Measurements from ENCODE around the gene TPX2.
A peak's percentile ranks its signal among the peaks of the same experiment; 100 is the strongest.

The TPX2 gene

GRCh38 chr20:31716818-31717477 is 22.1 kb upstream of the TPX2 start:
- no peaks in the 10 kb centered on the region for H3K9me3 ChIP-seq (replicated peaks; ENCODE audit: low read length)
- H3K4me3 ChIP-seq (ENCODE audit: low read length) = peak overlapping the region; percentile 65
- H3K4me2 ChIP-seq (ENCODE audit: low read length) = peak overlapping the region; percentile 72
- no peaks in the 10 kb centered on the region for H3K27me3 ChIP-seq (ENCODE audit: control insufficient read depth, insufficient read depth, low read length)
- H3K36me3 ChIP-seq (ENCODE audit: insufficient read depth, low read length) = peaks cover 83% of the 10 kb centered on the region
- H3K9ac ChIP-seq (ENCODE audit: low read depth, low read length) = peak overlapping the region; percentile 54
- H3K4me1 ChIP-seq (ENCODE audit: control insufficient read depth, insufficient read depth, low read length) = peaks cover 74% of the 10 kb centered on the region

GRCh38 chr20:31717478-31718201 is 21.4 kb upstream of the TPX2 start:
- H3K4me2 ChIP-seq (ENCODE audit: low read length) = peak overlapping the region; percentile 72
- H3K9ac ChIP-seq (ENCODE audit: low read depth, low read length) = peak overlapping the region; percentile 54
- no peaks in the 10 kb centered on the region for H3K9me3 ChIP-seq (replicated peaks; ENCODE audit: low read length)
- peaks cover 68% of the 10 kb centered on the region for H3K4me1 ChIP-seq (ENCODE audit: control insufficient read depth, insufficient read depth, low read length)
- peaks cover 81% of the 10 kb centered on the region for H3K36me3 ChIP-seq (ENCODE audit: insufficient read depth, low read length)
- H3K4me3 ChIP-seq (ENCODE audit: low read length) = peak overlapping the region; percentile 65
- no peaks in the 10 kb centered on the region for H3K27me3 ChIP-seq (ENCODE audit: control insufficient read depth, insufficient read depth, low read length)

DNA sequence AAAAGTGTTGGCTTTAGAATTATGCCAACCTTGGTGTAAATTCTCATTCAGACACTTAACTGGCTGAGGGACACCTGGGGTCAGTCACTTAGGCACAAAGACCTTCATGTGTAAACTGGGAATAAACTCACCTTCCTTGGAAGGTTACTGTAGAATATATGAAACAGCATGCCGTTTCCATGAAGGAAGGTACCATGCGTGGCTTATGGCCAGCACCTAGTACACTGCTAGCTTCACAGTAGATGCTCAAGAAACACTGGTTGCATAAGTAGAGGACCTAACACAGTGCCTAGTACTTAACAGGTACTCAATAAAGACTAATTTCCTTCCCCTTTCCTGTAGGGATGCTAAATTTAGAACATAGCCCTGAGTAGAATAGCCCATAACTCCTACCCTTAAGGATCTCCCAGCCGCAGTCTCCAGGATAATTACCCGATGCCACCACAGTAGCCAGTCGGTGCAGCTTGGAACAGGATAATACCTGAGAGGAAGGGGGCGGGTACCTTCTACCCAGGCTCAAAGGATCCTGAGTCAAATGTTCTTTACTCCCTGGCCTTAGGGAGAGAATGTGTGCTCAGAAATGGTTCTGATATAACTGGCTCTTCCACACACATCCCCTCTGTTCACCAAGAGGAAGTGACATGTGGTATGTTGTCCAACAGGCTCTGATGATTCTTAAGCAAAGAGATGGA is 20.0 kb upstream of the TPX2 start:
- H3K36me3 ChIP-seq (ENCODE audit: insufficient read depth, low read length) = peaks cover 71% of the 10 kb centered on the region
- H3K9ac ChIP-seq (ENCODE audit: low read depth, low read length) = peak overlapping the region; percentile 99
- peak overlapping the region; percentile 99 for H3K4me2 ChIP-seq (ENCODE audit: low read length)
- H3K4me1 ChIP-seq (ENCODE audit: control insufficient read depth, insufficient read depth, low read length) = peaks cover 57% of the 10 kb centered on the region
- H3K4me3 ChIP-seq (ENCODE audit: low read length) = peak overlapping the region; percentile 94
- no peaks in the 10 kb centered on the region for H3K9me3 ChIP-seq (replicated peaks; ENCODE audit: low read length)
- H3K27me3 ChIP-seq (ENCODE audit: control insufficient read depth, insufficient read depth, low read length) = no peaks in the 10 kb centered on the region

DNA sequence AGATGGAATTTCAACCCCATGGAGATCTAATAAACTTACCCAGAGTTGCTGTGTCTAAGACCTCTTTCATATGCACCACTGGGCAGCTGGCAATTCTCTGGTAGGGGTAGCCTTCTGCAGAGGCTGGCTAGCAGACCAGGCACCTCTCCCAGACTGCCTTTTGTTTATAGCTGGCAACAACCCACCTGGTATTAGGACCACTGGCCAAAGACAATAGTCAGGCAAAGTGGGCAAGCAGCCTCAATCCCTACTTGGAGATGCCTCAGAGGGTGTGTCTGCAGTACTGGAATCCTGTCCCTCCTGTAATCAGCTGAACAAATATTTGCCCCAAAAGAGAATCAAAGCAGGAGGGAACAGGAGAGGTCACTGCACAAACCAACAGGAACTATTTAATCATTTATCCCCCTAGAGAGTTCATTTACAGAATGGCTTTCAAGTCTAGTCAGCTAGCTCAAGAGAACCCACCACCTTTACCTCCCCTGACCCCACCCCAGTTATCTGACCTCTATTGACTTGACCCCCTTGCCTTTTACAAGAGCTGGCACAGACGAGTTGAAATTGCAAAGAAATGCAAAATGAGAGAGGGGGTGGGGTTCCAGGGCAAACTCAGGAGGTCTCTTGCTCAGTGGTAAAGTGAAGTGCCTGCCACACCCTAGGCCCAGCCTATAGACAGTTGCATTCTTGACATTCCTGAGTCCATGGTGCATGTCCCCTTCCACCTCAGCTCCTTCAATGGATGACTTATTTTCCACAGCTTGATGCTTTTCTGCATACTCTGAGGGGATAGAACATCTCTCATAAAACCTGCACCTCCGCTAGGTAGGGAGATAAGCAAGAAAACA is 19.2 kb upstream of the TPX2 start:
- Histone ChIP-seq H3K9me3 (replicated peaks; ENCODE audit: low read length) (no peaks in the 10 kb centered on the region), H3K4me1 (ENCODE audit: control insufficient read depth, insufficient read depth, low read length) (peaks cover 49% of the 10 kb centered on the region), H3K36me3 (ENCODE audit: insufficient read depth, low read length) (peaks cover 65% of the 10 kb centered on the region), H3K27me3 (ENCODE audit: control insufficient read depth, insufficient read depth, low read length) (no peaks in the 10 kb centered on the region), H3K9ac (ENCODE audit: low read depth, low read length) (peak overlapping the region; percentile 99), H3K4me3 (ENCODE audit: low read length) (peak overlapping the region; percentile 94), H3K4me2 (ENCODE audit: low read length) (peak overlapping the region; percentile 99)

DNA sequence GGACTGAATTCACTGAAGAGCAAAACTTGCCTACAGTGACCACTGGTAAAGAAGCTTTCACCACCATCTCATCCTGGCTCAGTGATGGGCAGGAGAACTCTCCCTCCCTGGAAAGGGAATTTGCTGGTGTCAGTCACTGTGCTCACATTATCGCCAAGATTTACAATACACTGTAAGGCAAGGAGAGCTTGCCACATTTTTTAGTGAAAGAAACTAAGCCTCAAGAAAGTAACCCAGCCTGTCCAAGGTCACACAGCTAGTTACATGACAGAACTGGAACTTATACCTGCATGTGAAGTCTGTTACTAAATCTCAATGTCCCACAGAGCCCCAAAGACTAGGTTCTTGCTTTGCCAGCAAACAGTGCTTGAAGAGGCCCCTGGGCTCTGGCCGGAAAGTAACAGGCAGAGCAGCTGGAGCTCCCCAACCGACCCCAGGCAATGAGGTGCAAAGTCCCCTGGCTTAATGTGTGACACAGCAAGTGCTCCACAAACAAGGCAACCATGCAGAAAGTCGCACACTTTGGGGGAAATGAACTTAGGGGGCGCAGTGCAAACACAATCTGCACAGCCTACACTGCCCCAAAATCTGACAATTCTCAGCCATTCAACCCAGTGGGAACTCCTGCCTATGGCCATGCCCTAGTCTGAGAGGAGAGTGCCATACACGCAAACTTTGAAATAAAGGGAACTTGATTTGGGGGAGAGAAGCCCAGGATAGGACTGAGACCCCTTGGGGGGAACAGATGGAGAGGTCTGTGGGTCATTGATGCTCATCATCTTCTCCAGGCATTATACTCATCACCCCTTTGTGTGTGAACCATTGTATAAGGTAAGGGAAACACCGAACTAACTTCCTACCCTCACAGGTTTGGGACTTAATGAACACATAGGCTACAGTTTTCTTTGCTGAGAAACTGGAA is 18.3 kb upstream of the TPX2 start:
- Histone ChIP-seq H3K4me3 (ENCODE audit: low read length) (peak overlapping the region; percentile 94), H3K36me3 (ENCODE audit: insufficient read depth, low read length) (peaks cover 60% of the 10 kb centered on the region), H3K27me3 (ENCODE audit: control insufficient read depth, insufficient read depth, low read length) (no peaks in the 10 kb centered on the region), H3K4me2 (ENCODE audit: low read length) (peak overlapping the region; percentile 99), H3K9ac (ENCODE audit: low read depth, low read length) (peak overlapping the region; percentile 99), H3K9me3 (replicated peaks; ENCODE audit: low read length) (no peaks in the 10 kb centered on the region), H3K4me1 (ENCODE audit: control insufficient read depth, insufficient read depth, low read length) (peaks cover 45% of the 10 kb centered on the region)

DNA sequence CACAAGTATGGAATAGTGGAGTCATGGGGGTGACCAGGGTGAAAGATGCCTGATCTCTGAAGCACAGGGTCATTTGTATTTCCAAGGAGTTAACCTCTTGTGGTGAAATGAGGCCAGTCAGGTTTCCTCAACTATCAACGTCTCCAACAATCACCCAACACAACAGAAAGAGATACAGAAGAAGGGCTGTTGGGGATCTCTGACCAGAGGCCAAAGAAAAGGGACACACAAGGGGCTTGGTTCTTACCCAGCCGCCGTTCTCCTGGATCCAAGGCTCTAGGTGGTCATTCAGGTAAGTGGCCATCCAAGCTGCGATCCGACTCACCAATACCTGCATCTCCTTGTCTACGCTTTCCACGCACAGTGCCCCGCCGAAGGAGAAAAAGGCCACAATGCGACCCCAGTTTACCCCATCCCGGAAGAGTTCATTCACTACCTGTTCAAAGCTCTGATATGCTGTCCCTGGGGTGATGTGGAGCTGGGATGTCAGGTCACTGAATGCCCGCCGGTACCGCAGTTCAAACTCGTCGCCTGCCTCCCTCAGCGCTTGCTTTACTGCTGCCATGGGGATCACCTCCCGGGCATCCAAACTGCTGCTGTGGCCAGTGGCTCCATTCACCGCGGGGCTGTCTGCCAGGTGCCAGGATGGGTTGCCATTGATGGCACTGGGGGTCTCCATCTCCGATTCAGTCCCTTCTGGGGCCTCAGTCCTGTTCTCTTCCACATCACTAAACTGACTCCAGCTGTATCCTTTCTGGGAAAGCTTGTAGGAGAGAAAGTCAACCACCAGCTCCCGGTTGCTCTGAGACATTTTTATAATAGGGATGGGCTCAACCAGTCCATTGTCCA is 17.5 kb upstream of the TPX2 start:
- Histone ChIP-seq H3K9ac (ENCODE audit: low read depth, low read length) (peak overlapping the region; percentile 99), H3K9me3 (replicated peaks; ENCODE audit: low read length) (no peaks in the 10 kb centered on the region), H3K4me2 (ENCODE audit: low read length) (peak overlapping the region; percentile 99), H3K4me3 (ENCODE audit: low read length) (peak overlapping the region; percentile 94), H3K27me3 (ENCODE audit: control insufficient read depth, insufficient read depth, low read length) (no peaks in the 10 kb centered on the region), H3K4me1 (ENCODE audit: control insufficient read depth, insufficient read depth, low read length) (peaks cover 38% of the 10 kb centered on the region), H3K36me3 (ENCODE audit: insufficient read depth, low read length) (peaks cover 52% of the 10 kb centered on the region)

GRCh38 chr20:31722257-31723068 is 16.6 kb upstream of the TPX2 start, which contains the start of gene BCL2L1:
Gene BCL2L1 (minus strand): TSS chr20:31722868. CDS start chr20:31722218, 650 bp downstream.
- Histone ChIP-seq H3K36me3 (ENCODE audit: insufficient read depth, low read length) (peaks cover 44% of the 10 kb centered on the region), H3K9me3 (replicated peaks; ENCODE audit: low read length) (no peaks in the 10 kb centered on the region), H3K4me3 (ENCODE audit: low read length) (peak within 1 kb of the TSS; percentile 94), H3K27me3 (ENCODE audit: control insufficient read depth, insufficient read depth, low read length) (no peaks in the 10 kb centered on the region), H3K4me2 (ENCODE audit: low read length) (peak within 1 kb of the TSS; percentile 99), H3K4me1 (ENCODE audit: control insufficient read depth, insufficient read depth, low read length) (peaks cover 37% of the 10 kb centered on the region), H3K9ac (ENCODE audit: low read depth, low read length) (peak within 1 kb of the TSS; percentile 99)

GRCh38 chr20:31723069-31723318 is 16.1 kb upstream of the TPX2 start:
- Histone ChIP-seq H3K4me3 (ENCODE audit: low read length) (peak overlapping the region; percentile 94), H3K27me3 (ENCODE audit: control insufficient read depth, insufficient read depth, low read length) (no peaks in the 10 kb centered on the region), H3K9ac (ENCODE audit: low read depth, low read length) (peak overlapping the region; percentile 99), H3K9me3 (replicated peaks; ENCODE audit: low read length) (no peaks in the 10 kb centered on the region), H3K36me3 (ENCODE audit: insufficient read depth, low read length) (peaks cover 39% of the 10 kb centered on the region), H3K4me2 (ENCODE audit: low read length) (peak overlapping the region; percentile 99), H3K4me1 (ENCODE audit: control insufficient read depth, insufficient read depth, low read length) (peaks cover 35% of the 10 kb centered on the region)

GRCh38 chr20:31723319-31724078 is 15.6 kb upstream of the TPX2 start:
- peaks cover 36% of the 10 kb centered on the region for H3K36me3 ChIP-seq (ENCODE audit: insufficient read depth, low read length)
- H3K27me3 ChIP-seq (ENCODE audit: control insufficient read depth, insufficient read depth, low read length) = no peaks in the 10 kb centered on the region
- H3K4me3 ChIP-seq (ENCODE audit: low read length) = peak overlapping the region; percentile 94
- peak overlapping the region; percentile 99 for H3K9ac ChIP-seq (ENCODE audit: low read depth, low read length)
- peak overlapping the region; percentile 99 for H3K4me2 ChIP-seq (ENCODE audit: low read length)
- no peaks in the 10 kb centered on the region for H3K9me3 ChIP-seq (replicated peaks; ENCODE audit: low read length)
- H3K4me1 ChIP-seq (ENCODE audit: control insufficient read depth, insufficient read depth, low read length) = peaks cover 32% of the 10 kb centered on the region
